Stimulated activated CD8-positive, alpha-beta memory T cell treated with anti-CD3 and anti-CD28 coated beads, Interleukin-15, amount 100 ng/mL, for 24 hours (primary cell): ENCODE measurements around the gene MRPS22.
"Not testable (repeated sequence)": the region's sequence is repeated elsewhere in the genome, so short reads cannot be mapped to it uniquely, and the experiment has no call there.

ENCODE experiments used
- DNase-seq: peaks from one replicate; pipeline ENCODE4 v3.0.0-alpha.2; 2020; ENCODE audit warnings: low read depth

The MRPS22 gene

DNA sequence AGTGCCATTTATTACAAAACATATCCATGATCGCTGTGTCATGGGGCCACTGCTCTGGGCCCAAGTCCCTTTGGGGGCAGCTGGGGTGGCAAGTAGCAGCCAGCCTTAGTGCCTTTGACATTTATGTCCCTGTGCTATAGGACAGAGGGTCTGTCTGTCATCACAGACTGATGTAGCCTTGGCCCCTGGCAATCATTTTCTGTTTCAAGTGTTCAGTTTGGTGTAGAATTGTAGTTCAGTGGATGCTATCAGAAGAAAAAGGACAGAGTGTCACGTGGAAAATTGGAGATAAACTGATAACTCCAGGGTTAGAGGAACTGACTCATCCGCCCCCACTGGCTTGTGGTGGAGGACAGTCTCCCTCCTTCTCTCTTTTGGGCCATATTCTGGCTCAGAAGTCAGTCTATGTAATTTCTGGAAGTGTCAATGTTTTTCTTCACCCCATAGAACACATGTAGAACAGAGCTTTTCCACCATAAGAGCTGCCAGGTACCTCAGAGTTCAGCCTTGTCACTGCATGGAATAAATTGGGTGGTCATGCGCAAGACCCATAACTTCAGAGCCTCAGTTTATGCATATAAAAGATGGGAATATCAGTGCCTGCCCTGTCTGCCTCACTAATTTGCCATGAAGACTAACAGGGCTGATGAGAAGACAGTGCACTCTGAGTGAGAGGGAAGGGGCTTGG, 4.5 kb upstream of the MRPS22 start:
- DNase-seq: no peak

DNA sequence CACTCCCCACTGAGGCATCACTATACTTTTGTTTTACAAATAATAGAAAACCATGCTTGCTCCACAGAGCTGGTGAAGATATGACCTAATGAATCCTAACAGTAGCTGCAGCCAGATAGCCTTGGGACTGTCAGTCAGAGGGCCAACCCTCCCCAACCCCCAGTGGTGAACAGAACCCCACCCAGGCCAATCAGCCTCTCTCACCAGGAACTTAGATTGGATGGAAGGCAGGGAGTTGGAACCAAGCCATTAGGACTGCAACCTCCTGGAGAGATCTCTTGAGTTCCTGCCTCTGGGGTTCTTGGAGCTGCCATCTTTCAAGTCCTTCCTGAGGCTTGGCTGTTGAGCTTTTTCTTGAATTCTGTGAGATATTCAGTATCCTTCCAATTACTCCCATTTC, 3.0 kb upstream of the MRPS22 start:
- no peak for DNase-seq

DNA sequence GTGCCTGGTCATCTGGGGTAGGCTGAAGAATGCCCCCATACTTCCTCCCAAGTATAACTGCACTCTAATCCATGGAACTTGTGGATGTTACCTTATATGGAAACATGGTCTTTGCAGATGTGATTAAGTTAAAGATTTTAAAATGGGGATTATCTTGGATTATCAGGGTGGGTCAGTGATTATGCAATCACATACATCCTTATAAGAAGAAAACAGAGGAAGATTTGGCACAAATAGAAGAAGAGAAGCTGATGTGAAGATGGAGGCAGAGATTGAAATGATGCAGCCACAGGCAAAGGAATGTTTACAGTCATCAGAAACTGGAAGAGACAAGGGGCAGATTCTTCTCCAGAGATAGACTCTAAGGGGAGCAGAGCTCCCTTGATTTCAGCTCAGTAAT, 1.8 kb upstream of the MRPS22 start:
- no peak for DNase-seq

DNA sequence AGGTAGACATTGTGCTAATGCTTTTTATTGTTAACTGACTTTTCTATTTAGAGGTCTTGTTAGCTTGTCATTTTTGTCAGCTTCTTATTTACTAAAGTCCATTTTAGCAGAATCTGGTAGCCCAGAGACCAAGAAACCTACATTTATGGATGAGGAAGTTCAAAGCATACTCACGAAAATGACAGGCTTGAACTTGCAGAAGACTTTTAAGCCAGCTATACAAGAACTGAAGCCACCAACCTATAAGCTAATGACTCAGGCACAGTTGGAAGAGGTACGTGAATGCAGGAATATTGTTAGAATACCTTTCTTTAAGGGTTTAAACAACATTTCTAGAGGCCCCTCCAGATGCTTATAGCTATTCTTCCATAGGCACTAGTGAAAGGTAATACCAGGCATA, 3.0 kb downstream of the MRPS22 start:
- no peak for DNase-seq

DNA sequence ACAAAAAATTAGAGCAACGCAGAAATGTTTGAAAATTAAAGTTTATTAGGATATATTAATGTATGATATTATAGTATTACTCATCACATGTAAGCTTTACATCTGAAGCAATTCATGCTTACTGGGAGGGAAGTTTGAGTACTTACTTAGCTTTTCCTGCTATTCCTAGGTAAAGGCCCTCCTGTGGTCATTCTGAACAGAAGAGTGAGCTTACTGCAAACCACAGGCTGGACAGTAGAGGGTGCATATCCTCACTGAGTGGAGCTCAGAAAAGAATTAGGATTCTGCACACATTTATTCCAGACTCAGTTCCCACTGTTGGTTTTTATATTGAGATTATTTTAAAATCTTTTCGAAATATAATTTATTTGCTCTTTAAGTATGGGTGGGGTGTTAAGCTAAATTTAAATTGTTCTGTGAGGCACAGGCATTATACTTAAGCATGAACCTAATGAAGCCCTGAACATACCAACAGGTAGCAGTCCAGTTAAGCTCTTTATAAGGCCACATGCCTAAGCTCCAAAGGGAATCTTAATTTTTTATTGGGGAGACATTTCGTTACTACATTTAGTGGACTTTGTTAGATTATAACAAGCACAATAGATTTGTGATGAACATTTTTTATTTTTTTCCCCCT, 10.2 kb downstream of the MRPS22 start:
- no peak for DNase-seq

DNA sequence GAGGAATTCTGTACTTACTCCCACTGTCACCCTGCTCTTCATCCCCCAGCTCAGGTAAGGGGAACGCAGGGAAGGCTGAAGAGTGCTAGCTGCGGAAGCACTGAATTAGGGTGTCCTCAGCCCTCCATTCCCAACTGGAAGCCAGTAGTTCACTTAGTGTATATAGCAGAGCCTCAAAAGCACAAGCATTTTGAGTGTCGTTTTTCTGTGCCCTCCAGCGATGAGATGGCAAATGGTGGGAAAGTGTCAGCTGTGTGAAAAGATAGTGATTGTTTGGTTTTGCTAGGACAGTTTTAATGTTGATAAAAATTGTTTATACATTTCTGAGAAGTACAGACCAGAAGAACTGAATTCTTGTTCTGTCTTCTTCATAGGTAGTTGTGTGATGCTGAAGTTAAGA, 10.8 kb downstream of the MRPS22 start:
- no peak for DNase-seq

DNA sequence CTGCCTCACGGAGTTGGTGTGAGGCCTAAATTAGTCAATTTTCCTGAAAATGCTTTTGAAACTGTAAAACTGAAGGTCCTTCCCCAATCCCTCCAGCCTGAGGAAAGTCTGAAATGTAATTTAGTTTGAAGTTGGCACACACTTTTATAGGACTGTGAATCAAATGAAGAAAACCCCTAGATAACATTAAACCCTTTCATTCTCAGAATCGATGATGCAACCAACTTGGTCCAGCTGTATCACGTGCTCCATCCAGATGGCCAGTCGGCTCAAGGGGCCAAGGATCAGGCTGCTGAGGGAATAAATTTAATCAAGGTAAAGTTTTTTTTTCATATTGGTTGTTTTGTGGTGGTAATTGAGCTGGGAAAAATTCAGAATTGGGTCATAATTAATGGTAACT, 11.7 kb downstream of the MRPS22 start:
- DNase-seq: no peak

DNA sequence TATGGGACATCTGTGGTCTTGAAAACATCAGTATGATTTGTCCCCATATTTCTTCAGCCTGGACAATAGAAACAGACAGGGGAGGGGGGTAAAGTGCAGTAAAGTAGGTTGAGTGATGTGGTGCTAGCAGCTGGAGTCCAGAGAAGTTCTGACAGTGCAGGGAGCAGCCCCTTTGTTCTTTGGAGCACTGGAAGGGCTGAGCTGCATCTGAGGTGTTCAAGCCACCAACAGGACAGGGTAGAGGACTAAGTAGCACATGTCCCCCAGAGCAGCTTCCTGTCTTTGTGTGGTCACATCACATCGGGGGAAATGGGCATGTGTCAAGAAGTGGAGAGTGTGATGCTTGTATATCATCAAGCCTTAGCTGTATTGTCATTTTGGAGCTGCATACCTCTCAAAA, 12.1 kb downstream of the MRPS22 start:
- DNase-seq: no peak

DNA sequence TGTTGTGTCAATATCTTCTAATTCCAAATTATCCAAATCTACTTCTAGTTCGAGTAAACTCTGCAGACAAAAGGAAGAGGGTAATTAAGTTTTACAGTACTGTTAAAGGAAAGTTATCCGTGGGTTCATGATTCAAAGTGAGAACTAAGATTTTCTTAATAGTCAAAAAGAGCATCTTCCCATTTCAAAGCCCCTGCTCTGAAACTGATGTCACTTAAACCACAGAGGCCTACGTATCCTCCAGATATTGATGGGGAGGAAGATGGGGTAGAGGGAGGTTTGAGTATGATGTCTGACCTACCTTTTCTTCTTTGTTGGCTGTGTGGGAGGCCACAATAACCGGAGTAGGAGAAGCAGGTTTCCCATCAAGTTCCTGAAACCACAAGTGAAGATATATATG, 14.1 kb downstream of the MRPS22 start:
- no peak for DNase-seq

DNA sequence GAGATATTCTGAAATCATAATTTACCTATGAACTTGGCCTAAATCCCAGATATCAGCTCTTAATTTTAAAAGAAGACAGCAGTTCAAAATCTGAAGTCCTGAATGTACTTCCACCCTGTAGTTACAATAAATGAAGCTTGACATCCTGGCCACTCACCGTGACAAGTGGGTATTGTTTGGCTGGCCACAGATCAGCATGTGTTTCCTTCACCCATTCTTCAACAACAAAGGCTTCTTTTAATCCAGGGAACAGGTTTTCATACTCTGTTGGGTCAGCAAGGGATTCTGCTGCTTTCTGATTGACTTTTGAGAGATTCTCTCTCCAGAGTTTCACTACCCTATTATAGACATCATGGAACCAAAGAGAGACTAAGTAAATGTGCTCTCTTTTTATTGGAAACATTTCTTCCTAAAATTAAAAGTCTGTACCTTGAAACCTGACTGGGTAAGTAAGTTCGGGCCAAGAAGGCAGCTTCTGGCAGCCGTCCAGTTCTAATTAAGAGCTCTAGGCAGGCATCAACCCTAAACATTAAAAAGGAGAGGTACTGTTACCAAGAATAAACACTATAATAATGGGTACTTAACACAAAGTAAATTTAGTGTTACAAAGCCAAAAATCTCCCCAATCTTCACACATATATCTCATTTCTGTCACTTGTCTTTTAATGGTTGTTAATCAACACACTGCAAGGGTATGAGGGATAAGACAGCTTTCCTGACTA, 15.2 kb downstream of the MRPS22 start:
- DNase-seq: no peak

DNA sequence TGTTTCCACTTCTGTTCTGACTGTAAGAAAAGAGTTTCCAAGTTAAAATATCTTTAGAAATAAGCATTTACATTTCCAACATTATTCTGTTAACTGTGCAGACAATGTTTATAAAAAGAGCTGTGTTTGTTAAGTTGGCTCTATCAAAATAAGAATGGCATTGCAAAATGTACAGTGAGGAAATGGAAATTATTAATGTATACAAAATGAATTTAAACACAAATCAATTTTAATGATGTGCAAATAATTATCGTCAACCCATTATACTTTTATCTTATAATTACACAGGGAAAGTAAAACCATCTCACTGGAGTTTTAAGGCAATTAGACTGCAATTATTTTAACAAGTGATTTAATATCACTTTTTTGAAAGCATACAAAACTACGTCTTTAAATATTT, 17.5 kb downstream of the MRPS22 start:
- no peak for DNase-seq

DNA sequence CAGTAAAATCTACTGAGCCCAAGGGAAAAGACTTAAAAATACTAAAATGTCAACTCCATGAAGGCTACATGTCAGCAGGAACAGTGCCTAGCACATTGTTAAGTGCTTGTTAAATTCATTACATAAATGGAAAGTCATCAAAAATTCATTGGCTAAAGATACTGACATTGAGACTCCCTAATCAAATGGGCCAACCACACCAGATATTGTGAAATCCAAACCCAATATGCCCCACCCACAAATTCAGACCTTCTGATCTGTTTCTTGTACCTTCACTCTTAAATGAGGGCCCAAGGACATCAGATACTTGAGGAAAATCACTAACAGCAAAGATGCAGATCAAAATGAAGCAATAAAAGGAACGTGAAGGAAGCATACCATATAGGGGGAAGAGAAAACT, 20.7 kb downstream of the MRPS22 start:
- DNase-seq: no peak

DNA sequence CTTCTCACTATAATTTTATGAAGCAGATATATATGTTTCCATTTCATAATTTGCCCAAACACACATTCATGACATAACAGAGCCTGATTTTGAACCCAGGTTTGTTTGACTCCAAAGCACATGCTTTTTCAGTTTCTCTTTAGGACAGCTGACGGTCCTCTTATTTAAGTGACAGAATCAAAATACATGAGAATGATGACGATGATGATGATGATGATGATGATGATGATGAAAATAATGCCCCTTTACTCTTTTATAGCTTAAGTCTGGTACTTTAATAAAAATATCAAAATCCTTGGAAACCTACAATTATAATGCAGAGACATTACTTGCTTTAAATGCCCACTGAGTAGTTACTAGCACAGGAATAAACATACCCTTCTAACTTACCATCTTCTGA, 30.3 kb downstream of the MRPS22 start:
- DNase-seq: no peak

DNA sequence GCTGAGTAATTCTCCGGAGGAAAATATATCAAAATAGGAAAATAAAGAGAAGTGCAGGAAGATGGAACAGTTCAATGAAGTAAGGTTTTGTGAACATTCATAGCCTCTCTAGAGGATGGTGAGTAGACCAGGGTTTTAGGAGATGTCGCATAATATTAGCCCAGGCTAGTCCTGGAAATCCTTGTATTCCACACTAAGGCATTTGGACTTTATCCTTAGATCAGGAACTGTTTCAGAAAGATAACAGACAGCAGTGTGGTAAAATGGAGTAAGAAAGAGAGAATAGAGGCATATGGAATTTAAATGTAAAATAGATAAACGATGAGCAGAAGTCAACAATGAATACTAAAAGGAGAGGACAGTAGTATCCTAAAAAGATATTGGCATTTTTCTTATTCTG, 33.6 kb downstream of the MRPS22 start:
- DNase-seq: no peak

DNA sequence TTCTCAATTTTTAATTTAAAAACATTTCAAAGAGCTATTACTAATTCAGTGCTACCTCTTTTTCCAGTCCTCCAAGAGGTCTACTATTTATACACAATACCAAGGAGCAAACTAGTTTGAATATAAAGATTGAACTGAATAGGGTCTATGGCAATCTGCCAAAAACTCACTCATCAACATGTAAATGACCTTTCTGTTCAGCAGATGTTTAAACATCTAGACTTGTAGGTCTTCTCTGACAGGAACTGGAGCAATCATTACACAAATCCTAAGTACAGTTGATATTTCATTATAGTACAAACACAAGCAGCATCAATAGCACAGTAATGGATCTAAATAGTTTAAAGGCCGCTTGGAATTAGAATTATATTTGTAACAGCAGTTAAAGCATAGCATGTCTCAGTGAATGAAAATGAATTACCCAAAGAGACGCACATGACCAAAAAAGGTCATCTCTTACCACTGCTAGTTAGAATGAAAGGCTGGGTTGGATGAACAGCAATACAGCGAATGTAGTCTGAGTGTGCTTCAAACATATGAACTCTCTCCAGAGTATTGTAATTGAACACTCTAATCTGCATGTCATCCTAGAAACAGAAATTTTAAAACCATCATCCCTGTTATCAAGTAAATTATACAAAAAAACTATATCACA, 34.9 kb downstream of the MRPS22 start:
- no peak for DNase-seq

DNA sequence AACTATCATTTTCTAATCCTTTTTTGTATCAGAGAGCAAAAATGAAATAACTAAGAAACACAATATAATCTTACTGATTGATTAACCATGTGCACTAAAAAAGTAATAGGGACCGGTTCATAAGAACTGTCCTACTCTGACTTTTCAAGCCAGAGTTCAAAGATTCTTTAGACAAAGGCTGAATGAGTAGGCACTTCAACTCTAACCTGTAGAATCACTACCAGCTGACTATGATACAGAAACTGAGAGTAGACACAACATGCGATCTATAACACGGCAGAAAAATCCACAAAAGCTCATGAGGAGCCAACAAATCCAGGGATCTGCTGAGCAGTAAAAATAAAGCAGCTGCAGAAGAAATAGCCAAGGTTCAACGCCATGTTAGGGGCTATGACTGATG, 36.8 kb downstream of the MRPS22 start:
- no peak for DNase-seq

DNA sequence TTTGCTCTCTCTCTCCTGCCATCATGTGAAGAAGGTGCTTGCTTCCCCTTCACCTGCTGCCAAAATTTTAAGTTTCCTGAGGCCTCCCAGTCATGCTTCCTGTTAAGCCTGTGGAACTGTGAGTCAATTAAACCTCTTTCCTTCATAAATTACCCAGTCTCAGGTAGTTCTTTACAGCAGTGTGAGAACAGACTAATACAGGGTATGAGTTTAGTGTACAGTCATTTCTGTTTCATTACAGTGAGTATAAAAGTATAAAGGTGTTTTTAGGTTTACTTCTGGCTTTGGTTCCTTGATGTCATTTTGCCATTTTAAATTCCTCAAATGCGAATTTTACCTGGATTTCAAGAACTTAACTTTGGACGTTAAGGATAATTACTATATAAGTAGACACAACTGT, 38.5 kb downstream of the MRPS22 start:
- DNase-seq: not testable (repeated sequence)

DNA sequence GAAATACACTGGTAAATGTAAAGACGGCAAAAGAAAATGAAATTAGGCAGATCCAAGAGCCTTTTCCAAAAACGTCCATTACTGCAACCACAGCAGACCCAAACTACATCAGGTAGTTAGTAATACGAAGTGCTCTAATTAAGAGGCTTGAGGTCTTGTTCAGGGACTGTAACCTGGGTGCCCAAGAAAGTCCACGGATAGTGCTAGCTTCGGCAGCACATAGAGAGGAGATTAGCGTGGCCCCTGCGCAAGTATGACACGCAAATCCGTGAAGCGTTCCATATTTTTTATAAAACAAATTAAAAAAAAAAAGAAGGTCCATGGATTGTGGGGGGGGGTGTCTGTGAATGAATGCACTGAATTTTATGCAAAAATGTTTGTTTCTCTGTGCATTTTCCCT, 44.3 kb downstream of the MRPS22 start:
- no peak for DNase-seq

DNA sequence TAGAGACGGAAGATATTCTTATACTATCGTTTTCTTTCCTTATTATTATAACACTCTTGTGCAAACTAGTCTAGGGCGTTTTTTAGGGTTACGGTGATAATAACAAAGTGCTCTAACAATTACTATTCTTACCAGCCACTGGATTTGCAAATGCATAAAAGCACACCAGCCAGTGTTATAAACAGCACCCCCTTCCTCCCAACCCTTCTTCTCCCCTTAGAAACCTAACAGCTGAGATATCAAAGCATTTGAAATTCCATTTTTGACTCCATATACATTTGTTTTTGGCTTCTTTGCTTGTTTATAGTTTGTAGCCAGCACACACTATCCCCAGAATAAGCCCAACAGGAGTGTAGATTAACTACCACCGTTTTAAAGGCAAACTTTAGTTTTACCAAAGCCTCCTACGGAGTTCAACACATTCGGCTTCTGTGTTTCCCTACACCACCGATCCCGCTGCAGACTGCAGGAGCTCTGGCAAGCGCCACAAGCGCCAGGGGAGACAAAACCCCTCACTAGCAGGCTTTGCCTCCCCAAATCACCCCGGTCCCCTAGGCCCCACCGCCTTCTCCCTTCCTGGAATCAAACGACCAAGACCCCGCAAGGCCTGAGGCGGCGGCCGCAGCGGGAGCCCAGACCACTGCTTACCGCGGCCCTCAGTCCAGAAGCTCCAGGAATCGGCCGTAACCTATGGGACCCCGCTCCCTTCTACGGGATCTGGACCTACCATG, 45.2 kb downstream of the MRPS22 start:
- DNase-seq: no peak

DNA sequence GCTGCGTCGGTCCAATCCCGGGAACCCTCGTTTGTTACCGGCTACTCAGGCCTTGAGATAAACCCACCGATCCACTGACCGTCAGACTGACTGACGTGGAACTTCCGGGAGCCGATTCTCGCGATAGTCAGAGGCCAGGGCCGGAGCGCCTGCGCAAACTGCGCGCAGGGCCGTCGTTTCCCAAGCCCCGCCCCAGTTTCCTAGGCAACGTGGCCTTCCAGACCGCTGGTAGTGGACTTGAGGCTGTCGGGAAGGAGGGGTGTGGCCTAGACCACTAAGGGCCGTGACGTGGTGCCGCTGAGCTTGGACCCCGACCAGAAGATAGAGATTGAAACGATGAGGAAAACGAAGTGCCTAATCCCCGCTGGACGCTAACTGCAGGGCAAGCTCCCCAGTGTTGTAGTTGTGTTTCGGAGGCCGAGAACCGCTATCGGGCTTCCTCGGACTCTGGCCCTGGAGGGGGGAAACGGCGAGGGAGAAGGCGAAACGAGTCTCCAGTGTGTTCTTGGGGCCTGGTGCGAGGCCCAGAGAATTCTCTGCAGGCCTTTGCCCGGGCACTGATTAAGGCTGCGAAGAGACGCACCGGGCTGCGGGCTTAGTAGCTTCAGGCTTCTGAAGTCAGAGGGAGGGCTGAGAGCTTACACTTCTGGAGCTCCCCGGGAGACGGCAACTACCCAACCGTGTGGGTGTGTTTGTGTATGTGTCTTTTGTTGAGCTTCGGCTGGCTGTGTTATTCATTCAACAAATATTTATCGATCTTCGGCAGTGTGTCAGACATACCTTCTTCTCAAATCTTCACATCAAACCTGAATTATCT, 45.9 kb downstream of the MRPS22 start, which contains the start of gene COPB2:
Gene COPB2 (minus strand): TSS at position 96 of the 817 bp plus-strand sequence. CDS start 97 bp downstream, outside the sequence.
- peak; percentile 93 for DNase-seq

DNA sequence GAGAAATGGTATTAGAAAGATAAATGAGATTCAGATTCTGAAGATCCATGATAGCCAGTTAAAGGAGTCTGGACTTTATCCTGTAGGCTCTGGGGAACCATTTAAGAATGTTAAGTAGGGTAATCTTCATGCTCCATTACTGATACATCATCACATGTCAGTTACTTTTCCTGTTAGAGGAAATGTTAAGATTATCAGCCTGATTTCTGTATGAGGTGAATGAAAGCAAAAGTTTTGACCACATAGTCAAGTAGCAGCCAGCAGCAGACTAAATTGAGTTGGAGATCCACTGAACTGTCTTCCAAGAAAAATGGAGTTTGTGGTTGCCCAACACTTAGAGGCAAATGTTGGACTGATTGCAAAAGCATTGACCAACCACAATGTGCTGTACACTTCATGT, 50.3 kb downstream of the MRPS22 start:
- no peak for DNase-seq
